HepG2 (cell line): ENCODE data around the gene NDUFA13. TPM values are rescaled to one million over a fixed set of nuclear protein-coding genes. Genes with fewer than 3 reads are reported as not detected.
A peak's percentile ranks its signal among the peaks of the same experiment; 100 is the strongest.

Source experiments
- DNMT1 ChIP-seq: sonication (generic); formaldehyde crosslinking; IDR thresholded peaks from 2 replicates; pipeline ENCODE4 v1.5.1; 2020; ENCODE audit warnings: mild to moderate bottlenecking, missing genetic modification reagents
- GPBP1L1 ChIP-seq: sonication (generic); formaldehyde crosslinking; IDR thresholded peaks from 2 replicates; pipeline ENCODE4 v1.5.0; 2020; ENCODE audit warnings: mild to moderate bottlenecking, missing genetic modification reagents
- HDAC2 ChIP-seq: sonication (generic); formaldehyde crosslinking; IDR thresholded peaks from 2 replicates; pipeline ENCODE4 v1.4.0; 2020; ENCODE audit warnings: missing genetic modification reagents
- MYNN ChIP-seq: sonication (generic); formaldehyde crosslinking; IDR thresholded peaks from 2 replicates; pipeline ENCODE4 v1.4.0; 2020; ENCODE audit warnings: mild to moderate bottlenecking, low read depth, missing genetic modification reagents
- TEF ChIP-seq: sonication (generic); formaldehyde crosslinking; IDR thresholded peaks from 2 replicates; pipeline ENCODE4 v1.5.0; 2020; ENCODE audit warnings: missing genetic modification reagents
- ZNF292 ChIP-seq: sonication (generic); formaldehyde crosslinking; IDR thresholded peaks from 2 replicates; pipeline ENCODE4 v1.8.1; 2022; ENCODE audit warnings: mild to moderate bottlenecking, low read depth, missing genetic modification reagents, borderline replicate concordance
- ZSCAN21 ChIP-seq: sonication (generic); formaldehyde crosslinking; IDR thresholded peaks from 2 replicates; pipeline ENCODE4 v1.8.0; 2022; ENCODE audit warnings: mild to moderate bottlenecking, missing genetic modification reagents, moderate library complexity, borderline replicate concordance
- polyA plus RNA-seq, 8 experiments: library from polyadenylated mRNA; depleted of rRNA in 3 of 8; stranded (reverse) in 7 of 8; unstranded in 1 of 8; fragments of >200 nt; fragmentation: Illumina TruSeq in 4 of 8; extraction: Trizol in 4 of 8; gene quantifications; 2 replicates each; pipeline versions ENCODE4 v1.2.1 to v1.2.3, GENCODE V29; 2011 to 2016; ENCODE audit warnings: low read depth in 4 of 8, missing spikeins in 1 of 8, mixed read lengths in 1 of 8; ENCODE audit not compliant: insufficient read depth in 1 of 8
- total RNA-seq, 5 experiments: library from RNA; depleted of rRNA; stranded (reverse); fragments of >200 nt; fragmentation: Illumina TruSeq; extraction: Trizol; gene quantifications; 2 replicates each; pipeline ENCODE4 v1.2.3, GENCODE V29; 2016; ENCODE audit warnings: low read depth in 1 of 5
- TF ChIP-seq, protein P1 (sequence below): sonication (generic); formaldehyde crosslinking; IDR thresholded peaks from 2 replicates; pipeline ENCODE4; 2020; ENCODE audit warnings: missing genetic modification reagents, mild to moderate bottlenecking, borderline replicate concordance
- TF ChIP-seq, protein P2 (sequence below): IDR thresholded peaks from 2 replicates; pipeline ENCODE4 v1.6.1; 2012; ENCODE audit warnings: low read depth, low read length, improper control_type of control experiment
- TF ChIP-seq, protein P3 (sequence below): sonication (generic); formaldehyde crosslinking; IDR thresholded peaks from 2 replicates; pipeline ENCODE4 v1.8.0; 2022; ENCODE audit warnings: mild to moderate bottlenecking, missing genetic modification reagents; ENCODE audit not compliant: insufficient replicate concordance
- TF ChIP-seq, protein P4 (sequence below): sonication (generic); formaldehyde crosslinking; IDR thresholded peaks from 2 replicates; pipeline ENCODE4 v1.4.0; 2020; ENCODE audit warnings: mild to moderate bottlenecking, missing genetic modification reagents

The NDUFA13 gene
- total and polyA plus RNA-seq, 2 of the 13 experiments (the other 11 are each of a cell fraction or from before 2014, with no cell fraction given) = 337 to 366 TPM

GRCh38 chr19:19515642-19516519, at the start of gene NDUFA13 (continued):
- TF ChIP-seq, protein P1, sequence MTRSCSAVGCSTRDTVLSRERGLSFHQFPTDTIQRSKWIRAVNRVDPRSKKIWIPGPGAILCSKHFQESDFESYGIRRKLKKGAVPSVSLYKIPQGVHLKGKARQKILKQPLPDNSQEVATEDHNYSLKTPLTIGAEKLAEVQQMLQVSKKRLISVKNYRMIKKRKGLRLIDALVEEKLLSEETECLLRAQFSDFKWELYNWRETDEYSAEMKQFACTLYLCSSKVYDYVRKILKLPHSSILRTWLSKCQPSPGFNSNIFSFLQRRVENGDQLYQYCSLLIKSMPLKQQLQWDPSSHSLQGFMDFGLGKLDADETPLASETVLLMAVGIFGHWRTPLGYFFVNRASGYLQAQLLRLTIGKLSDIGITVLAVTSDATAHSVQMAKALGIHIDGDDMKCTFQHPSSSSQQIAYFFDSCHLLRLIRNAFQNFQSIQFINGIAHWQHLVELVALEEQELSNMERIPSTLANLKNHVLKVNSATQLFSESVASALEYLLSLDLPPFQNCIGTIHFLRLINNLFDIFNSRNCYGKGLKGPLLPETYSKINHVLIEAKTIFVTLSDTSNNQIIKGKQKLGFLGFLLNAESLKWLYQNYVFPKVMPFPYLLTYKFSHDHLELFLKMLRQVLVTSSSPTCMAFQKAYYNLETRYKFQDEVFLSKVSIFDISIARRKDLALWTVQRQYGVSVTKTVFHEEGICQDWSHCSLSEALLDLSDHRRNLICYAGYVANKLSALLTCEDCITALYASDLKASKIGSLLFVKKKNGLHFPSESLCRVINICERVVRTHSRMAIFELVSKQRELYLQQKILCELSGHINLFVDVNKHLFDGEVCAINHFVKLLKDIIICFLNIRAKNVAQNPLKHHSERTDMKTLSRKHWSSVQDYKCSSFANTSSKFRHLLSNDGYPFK (CRISPR knock-in tag) = peak; percentile 100
- TF ChIP-seq, protein P2, sequence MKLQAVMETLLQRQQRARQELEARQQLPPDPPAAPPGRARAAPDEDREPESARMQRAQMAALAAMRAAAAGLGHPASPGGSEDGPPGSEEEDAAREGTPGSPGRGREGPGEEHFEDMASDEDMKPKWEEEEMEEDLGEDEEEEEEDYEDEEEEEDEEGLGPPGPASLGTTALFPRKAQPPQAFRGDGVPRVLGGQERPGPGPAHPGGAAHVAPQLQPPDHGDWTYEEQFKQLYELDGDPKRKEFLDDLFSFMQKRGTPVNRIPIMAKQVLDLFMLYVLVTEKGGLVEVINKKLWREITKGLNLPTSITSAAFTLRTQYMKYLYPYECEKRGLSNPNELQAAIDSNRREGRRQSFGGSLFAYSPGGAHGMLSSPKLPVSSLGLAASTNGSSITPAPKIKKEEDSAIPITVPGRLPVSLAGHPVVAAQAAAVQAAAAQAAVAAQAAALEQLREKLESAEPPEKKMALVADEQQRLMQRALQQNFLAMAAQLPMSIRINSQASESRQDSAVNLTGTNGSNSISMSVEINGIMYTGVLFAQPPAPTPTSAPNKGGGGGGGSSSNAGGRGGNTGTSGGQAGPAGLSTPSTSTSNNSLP = no peak
- TF ChIP-seq GPBP1L1 (CRISPR knock-in tag) (no peak), ZNF292 (CRISPR knock-in tag) (no peak), DNMT1 (CRISPR knock-in tag) (no peak), MYNN (CRISPR knock-in tag) (no peak), TEF (no peak), HDAC2 (CRISPR knock-in tag) (peak; percentile 69), ZSCAN21 (CRISPR knock-in tag) (no peak)
- TF ChIP-seq, protein P3, sequence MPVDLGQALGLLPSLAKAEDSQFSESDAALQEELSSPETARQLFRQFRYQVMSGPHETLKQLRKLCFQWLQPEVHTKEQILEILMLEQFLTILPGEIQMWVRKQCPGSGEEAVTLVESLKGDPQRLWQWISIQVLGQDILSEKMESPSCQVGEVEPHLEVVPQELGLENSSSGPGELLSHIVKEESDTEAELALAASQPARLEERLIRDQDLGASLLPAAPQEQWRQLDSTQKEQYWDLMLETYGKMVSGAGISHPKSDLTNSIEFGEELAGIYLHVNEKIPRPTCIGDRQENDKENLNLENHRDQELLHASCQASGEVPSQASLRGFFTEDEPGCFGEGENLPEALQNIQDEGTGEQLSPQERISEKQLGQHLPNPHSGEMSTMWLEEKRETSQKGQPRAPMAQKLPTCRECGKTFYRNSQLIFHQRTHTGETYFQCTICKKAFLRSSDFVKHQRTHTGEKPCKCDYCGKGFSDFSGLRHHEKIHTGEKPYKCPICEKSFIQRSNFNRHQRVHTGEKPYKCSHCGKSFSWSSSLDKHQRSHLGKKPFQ = peak; percentile 43
- TF ChIP-seq, protein P4, sequence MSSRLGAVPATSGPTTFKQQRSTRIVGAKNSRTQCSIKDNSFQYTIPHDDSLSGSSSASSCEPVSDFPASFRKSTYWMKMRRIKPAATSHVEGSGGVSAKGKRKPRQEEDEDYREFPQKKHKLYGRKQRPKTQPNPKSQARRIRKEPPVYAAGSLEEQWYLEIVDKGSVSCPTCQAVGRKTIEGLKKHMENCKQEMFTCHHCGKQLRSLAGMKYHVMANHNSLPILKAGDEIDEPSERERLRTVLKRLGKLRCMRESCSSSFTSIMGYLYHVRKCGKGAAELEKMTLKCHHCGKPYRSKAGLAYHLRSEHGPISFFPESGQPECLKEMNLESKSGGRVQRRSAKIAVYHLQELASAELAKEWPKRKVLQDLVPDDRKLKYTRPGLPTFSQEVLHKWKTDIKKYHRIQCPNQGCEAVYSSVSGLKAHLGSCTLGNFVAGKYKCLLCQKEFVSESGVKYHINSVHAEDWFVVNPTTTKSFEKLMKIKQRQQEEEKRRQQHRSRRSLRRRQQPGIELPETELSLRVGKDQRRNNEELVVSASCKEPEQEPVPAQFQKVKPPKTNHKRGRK (CRISPR knock-in tag) = no peak
